Skin of body (tissue), 2 donors: Measurements from ENCODE around the gene OR9K2. TPM values are rescaled to one million over a fixed set of nuclear protein-coding genes. Genes with fewer than 3 reads are reported as not detected.
"Not testable (repeated sequence)": the region's sequence is repeated elsewhere in the genome, so short reads cannot be mapped to it uniquely, and the experiment has no call there.

Experiments used
- DNase-seq: peaks from one replicate; lab custom pipeline; 2025; lab: John Stamatoyannopoulos, UW
- total RNA-seq: library from RNA; depleted of rRNA; stranded (reverse); fragments of >200 nt; gene quantifications from one replicate; pipeline ENCODE4 v1.2.3, GENCODE V29; 2014

OR9K2 gene
- total RNA-seq, result not detected

DNA sequence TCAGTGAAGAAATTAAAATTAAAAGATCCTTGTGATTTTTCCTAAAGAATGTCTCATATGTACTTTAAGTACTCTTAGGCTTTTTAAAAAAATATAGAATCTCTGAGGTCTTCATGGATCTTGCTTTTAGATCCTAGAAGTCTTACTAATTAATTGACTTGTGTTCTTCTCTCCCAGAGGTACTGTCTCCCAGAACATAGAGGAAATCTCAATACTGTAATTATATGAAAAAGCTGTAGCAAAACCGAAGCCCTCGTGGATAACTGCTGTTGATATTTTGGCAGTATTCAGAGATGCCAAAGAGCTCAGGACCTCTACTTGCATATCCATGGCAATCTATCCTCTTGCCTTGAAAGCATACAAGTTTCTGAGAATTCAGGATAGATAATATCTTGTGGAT is at the start of gene OR9K2:
Gene OR9K2 (plus strand): TSS at position 301 of the 400 bp plus-strand sequence. CDS start 3,429 bp downstream, outside the sequence.
- no peak for DNase-seq

DNA sequence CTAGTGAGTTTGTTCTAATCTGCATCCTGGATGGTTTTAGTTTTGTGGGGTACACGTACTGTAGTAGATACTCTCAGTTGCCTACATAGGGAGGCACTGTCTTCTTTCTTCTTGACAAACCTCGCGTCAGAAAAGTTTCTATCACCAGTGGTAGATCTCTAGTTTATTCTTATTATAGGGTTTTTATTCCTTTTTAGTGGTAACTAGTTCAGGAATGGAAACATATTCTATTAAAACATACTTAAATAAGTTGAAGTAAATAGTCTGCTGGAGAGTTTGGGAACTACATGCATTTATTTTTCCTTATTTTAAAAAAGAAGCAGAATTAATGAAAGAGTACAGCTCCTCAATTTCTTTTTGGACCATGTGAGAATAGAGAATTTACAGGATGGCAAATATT is 33.6 kb upstream of the OR9K2 start:
- no peak for DNase-seq

DNA sequence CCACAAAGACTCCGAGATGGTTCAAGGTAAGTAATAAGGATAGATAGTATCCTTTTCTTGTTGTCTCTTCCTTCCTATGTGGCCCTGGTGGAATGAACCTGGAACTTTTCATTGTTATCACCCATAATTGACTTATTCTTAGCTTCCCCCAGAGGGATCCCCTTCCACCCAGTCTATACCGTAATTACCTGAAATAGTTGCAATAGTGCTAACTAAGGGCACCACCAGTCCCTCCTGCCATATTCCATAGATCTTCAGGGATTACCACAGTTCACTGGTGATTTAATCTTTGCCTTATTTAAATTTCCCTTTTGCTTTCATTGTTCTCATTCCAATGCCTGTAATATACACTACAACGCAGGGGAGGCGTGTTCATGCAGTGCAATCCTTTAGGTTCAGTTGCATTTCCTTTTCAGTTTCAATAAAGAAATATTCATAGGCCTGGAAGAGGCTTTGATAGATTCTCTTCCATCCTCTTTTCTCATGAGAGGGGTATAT is 13.8 kb upstream of the OR9K2 start:
- no peak for DNase-seq

GRCh38 chr12:55116152-55116551 is 10.1 kb upstream of the OR9K2 start:
- no peak for DNase-seq

DNA sequence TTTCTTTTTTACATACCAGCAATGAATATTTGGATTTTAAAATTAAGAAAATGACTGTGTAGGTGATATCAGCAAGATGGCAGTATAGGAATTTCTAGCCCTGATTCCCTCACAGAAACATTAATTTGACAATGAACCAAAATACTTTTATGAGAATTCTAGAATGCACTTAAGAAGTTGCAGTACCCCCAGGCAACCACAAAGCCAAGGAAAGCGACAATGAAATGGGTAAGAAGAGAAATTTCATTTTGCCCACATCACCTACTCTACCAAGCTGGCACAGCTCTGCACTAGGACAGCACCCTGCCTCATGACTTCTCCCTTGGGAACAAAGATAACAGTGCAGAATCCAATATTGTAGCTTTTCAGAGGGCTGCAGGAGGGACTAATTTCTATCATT is 6.6 kb downstream of the OR9K2 start:
- no peak for DNase-seq

GRCh38 chr12:55142669-55143565 is 16.7 kb downstream of the OR9K2 start:
- DNase-seq, result no peak

DNA sequence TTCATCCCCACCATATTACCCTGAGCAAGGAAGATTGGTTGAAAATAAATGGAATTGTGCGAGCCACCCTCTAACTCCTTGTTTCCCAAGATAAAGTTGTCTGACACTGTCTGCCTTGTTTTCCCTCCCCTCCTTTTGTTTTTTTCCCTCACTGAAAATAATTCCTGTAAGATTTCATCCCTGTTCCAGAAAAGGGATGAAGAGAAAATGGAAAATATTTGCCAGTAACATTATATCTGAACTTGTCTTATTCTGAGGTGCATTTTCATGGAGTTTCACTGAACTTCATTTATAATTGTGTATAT is 17.3 kb downstream of the OR9K2 start:
- no peak for DNase-seq

DNA sequence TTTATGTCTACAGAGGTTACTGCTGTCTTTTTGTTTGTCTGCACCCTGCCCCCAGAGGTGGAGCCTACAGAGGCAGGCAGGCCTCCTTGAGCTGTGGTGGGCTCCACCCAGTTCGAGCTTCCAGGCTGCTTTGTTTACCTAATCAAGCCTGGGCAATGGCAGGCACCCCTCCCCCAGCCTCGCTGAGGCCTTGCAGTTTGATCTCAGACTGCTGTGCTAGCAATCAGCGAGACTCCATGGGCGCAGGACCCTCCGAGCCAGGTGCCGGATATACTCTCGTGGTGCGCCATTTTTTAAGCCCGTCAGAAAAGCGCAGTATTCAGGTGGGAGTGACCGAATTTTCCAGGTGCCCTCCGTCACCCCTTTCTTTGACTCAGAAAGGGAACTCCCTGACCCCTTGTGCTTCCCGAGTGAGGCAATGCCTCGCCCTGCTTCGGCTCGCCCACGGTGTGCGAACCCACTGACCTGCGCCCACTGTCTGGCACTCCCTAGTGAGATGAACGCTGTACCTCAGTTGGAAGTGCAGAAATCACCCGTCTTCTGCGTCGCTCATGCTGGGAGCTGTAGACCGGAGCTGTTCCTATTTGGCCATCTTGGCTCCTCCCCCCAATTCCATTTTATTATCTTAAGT is 40.9 kb downstream of the OR9K2 start:
- DNase-seq, result not testable (repeated sequence)

DNA sequence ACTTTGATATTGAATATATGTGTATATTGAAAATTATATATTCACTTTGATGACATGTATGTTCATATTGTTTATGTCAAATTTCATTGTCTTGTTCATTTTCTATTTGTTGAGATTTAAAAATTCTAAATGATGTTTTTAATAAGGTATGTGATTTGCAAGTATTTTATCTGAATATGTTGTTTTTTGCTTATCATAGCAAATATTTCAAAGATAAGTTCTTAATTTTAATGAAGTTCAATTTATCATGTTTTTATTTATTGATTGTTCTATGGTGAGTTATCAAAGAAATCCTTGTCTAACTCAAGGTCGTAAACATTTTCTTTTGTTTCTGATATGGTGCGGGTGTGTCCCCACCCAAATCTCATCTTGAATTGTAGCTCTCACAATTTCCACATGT is 45.2 kb downstream of the OR9K2 start:
- no peak for DNase-seq

- DNase-seq, result not testable (repeated sequence)
These were observed 45.6 kb downstream of the OR9K2 start for GRCh38 chr12:55171846-55172245.

- no peak for DNase-seq
These were observed 46.5 kb downstream of the OR9K2 start for GRCh38 chr12:55172686-55173085.

DNA sequence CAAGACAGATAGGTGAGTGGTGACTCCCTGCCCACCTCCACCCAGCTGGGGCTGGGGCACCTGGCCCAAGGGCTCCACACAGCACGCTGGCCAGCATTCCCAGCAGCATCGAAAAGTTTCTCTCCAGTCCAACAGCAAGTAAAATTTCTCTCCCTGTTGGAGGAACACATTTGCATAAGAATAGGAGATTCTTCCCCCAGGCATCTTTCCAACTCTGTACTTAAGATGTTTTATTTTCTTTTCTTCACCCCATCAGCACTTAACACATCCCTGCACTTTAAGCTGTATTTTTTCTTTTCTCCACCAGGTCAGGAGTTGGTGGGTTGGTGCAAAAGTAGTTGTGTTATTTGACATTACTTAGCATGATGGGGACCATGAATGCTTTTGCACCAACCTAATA is 47.2 kb downstream of the OR9K2 start:
- no peak for DNase-seq

Other genes with a start within 250 kb of the OR9K2 start
- 0.30 TPM for gene TESPA1, start 141.6 kb upstream of the OR9K2 start, total RNA-seq
- not detected for gene NEUROD4, start 106.4 kb upstream of the OR9K2 start, total RNA-seq
- gene OR10A7, start 94.6 kb downstream of the OR9K2 start, total RNA-seq, result not detected
- gene OR6C74, start 118.2 kb downstream of the OR9K2 start, total RNA-seq, result not detected
- gene OR6C6, start 170.2 kb downstream of the OR9K2 start, total RNA-seq, result not detected
- not detected for gene OR6C1, start 187.9 kb downstream of the OR9K2 start, total RNA-seq
- not detected for gene OR6C3, start 204.3 kb downstream of the OR9K2 start, total RNA-seq
- gene OR6C75, start 236.6 kb downstream of the OR9K2 start, total RNA-seq, result not detected